ENCODE measurements around the gene SELE. TPM values are rescaled to one million over a fixed set of nuclear protein-coding genes. Genes with fewer than 3 reads are reported as not detected.
A peak's percentile ranks its signal among the peaks of the same experiment; 100 is the strongest.

SELE gene
- total and polyA plus RNA-seq, 2 of the 8 experiments (the other 6 are each of a cell fraction or from before 2014, with no cell fraction given), result not detected

DNA sequence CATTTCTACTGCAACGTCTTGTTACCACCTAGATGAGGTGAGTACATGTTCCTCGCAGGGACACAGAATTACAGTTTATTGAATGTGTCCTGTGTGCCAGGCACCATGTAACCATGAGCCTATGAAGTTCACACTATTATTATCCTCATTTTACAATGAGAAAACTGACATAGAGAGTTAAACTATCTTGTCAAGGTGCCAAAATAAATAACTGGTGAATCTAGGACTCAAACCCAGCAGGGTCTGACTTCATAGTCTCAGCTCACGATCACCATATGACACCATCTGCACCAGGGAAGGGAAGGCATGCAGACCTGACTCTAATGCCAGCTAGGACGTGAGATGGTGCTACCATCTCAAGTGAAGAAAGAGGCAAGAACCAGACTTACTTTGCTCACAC lies 2.4 kb downstream of the SELE start:
- Histone ChIP-seq H3K4me3 (ENCODE audit: extremely low read depth in 1 of 4, insufficient read depth in 2 of 4, low read depth in 3 of 4, low read length in 4 of 4) (no peak overlapping the region), H4K5ac (ENCODE audit: insufficient read length, low read depth, low read length) (no peak overlapping the region), H4K20me1 (replicated peaks in 1 of 2; ENCODE audit: control insufficient read depth in 1 of 2, insufficient read depth in 2 of 2, low read length in 2 of 2) (no peaks in the 10 kb centered on the region), H3K23me2 (ENCODE audit: low read depth, low read length) (no peaks in the 10 kb centered on the region), H3K4me2 (ENCODE audit: insufficient read depth in 1 of 2, low read depth in 2 of 2, low read length in 2 of 2) (no peak overlapping the region), H3K27me3 (replicated peaks in 1 of 4; ENCODE audit: control insufficient read depth in 3 of 4, extremely low read depth in 1 of 4, insufficient read depth in 3 of 4, low read length in 3 of 4) (no peaks in the 10 kb centered on the region), H3K18ac (ENCODE audit: extremely low read depth, low read length) (no peak overlapping the region), H3K9ac (replicated peaks in 1 of 4; ENCODE audit: extremely low read depth in 1 of 4, low read depth in 3 of 4, low read length in 3 of 4) (no peak overlapping the region), H2BK120ac (replicated peaks; ENCODE audit: low read depth, low read length) (no peak overlapping the region), H3K4ac (replicated peaks; ENCODE audit: insufficient read length, low read depth, low read length) (no peak overlapping the region), H4K91ac (replicated peaks; ENCODE audit: insufficient read length, low read length) (no peak overlapping the region), H3K27ac (ENCODE audit: low read depth, low read length) (no peak overlapping the region), H3K9me3 (ENCODE audit: insufficient read depth in 2 of 2, low read depth in 1 of 2, low read length in 1 of 2) (no peaks in the 10 kb centered on the region), H2BK12ac (ENCODE audit: low read depth, low read length) (no peak overlapping the region), H2BK15ac (ENCODE audit: low read length) (no peak overlapping the region), H3K14ac (ENCODE audit: insufficient read length) (no peak overlapping the region), H2BK20ac (ENCODE audit: low read length) (no peak overlapping the region), H3K23ac (ENCODE audit: insufficient read length) (no peak overlapping the region), H2AFZ (ENCODE audit: low read length) (peak overlapping the region; percentile 59; the same call in 1 of the 2 replicates), H3K36me3 (ENCODE audit: control insufficient read depth in 2 of 4, insufficient read depth in 4 of 4, low read length in 3 of 4) (no peaks in the 10 kb centered on the region), H3K79me2 (ENCODE audit: control insufficient read depth in 1 of 2, insufficient read depth in 2 of 2, low read length in 2 of 2) (no peaks in the 10 kb centered on the region), H3K56ac (replicated peaks; ENCODE audit: insufficient read length, low read depth, low read length) (no peak overlapping the region), H3K4me1 (replicated peaks in 1 of 4; ENCODE audit: control insufficient read depth in 3 of 4, insufficient read depth in 4 of 4, low read length in 3 of 4) (no peaks in the 10 kb centered on the region), H4K8ac (ENCODE audit: extremely low read depth, insufficient read depth, low read length) (no peak overlapping the region), H2AK5ac (ENCODE audit: low read depth, low read length) (no peak overlapping the region), H2BK5ac (ENCODE audit: low read depth, low read length) (no peak overlapping the region), H3K79me1 (ENCODE audit: low read depth, low read length) (no peaks in the 10 kb centered on the region)
- FAIRE-seq (no peak), DNase-seq (ENCODE audit: low read depth in 1 of 2, low spot score in 2 of 2) (no peak)
- 86% methylated on average over 4 of the region's 4 CpGs; no CpG with 5 or more reads in 1 of the 2 experiments for WGBS, 2 experiments (ENCODE audit: extremely low coverage in 1 of 2, insufficient coverage in 1 of 2, insufficient read length in 1 of 2, insufficient replicate concordance in 2 of 2, low coverage in 1 of 2, low lambda C conversion rate in 2 of 2, missing lambda C conversion rate in 1 of 2)
- ChIA-PET POLR2A (ENCODE audit: partially characterized antibody) (no interaction called here), CTCF (ENCODE audit: partially characterized antibody) (interaction anchor here (1.1 kb wide), 1 partner anchor 13 kb away, joined by 3 read pairs; no protein-coding TSS in a partner anchor)
- TF ChIP-seq GTF2F1 (IDR thresholded peaks at IDR 0.05; ENCODE audit: borderline replicate concordance, low read depth, low read length), result no peak
- no peak for TF ChIP-seq BCL11A (IDR thresholded peaks at IDR 0.05; ENCODE audit: low read depth in 2 of 2, low read length in 2 of 2)
- TF ChIP-seq SP1 (IDR thresholded peaks at IDR 0.05; ENCODE audit: low read depth, low read length), result no peak
- no peak for TF ChIP-seq HDAC2 (IDR thresholded peaks at IDR 0.05; ENCODE audit: borderline replicate concordance in 1 of 2, low read depth in 2 of 2, low read length in 2 of 2)
- no peak for TF ChIP-seq BACH1 (IDR thresholded peaks at IDR 0.05; ENCODE audit: low read length)
- no peak for TF ChIP-seq TEAD4 (IDR thresholded peaks at IDR 0.05; ENCODE audit: low read depth, low read length)
- no peak for TF ChIP-seq GABPA (IDR thresholded peaks at IDR 0.05; ENCODE audit: borderline replicate concordance, insufficient read depth, low read length)
- TF ChIP-seq CHD1 (IDR thresholded peaks at IDR 0.05; ENCODE audit: low read depth, low read length), result no peak
- TF ChIP-seq CREB1 (IDR thresholded peaks at IDR 0.05), result no peak
- no peak for TF ChIP-seq JUN (IDR thresholded peaks at IDR 0.05; ENCODE audit: low read depth, low read length)
- TF ChIP-seq NRF1 (IDR thresholded peaks at IDR 0.05; ENCODE audit: low read depth, low read length), result no peak
- TF ChIP-seq, protein P1, sequence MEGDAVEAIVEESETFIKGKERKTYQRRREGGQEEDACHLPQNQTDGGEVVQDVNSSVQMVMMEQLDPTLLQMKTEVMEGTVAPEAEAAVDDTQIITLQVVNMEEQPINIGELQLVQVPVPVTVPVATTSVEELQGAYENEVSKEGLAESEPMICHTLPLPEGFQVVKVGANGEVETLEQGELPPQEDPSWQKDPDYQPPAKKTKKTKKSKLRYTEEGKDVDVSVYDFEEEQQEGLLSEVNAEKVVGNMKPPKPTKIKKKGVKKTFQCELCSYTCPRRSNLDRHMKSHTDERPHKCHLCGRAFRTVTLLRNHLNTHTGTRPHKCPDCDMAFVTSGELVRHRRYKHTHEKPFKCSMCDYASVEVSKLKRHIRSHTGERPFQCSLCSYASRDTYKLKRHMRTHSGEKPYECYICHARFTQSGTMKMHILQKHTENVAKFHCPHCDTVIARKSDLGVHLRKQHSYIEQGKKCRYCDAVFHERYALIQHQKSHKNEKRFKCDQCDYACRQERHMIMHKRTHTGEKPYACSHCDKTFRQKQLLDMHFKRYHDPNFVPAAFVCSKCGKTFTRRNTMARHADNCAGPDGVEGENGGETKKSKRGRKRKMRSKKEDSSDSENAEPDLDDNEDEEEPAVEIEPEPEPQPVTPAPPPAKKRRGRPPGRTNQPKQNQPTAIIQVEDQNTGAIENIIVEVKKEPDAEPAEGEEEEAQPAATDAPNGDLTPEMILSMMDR (IDR thresholded peaks at IDR 0.05; ENCODE audit: control extremely low read depth in 1 of 3, insufficient read depth in 1 of 3, low read depth in 1 of 3, low read length in 3 of 3), result no peak
- no peak for TF ChIP-seq CBX5 (IDR thresholded peaks at IDR 0.05; ENCODE audit: low read depth, low read length)
